ENCODE data around the gene AMN1.

DNA sequence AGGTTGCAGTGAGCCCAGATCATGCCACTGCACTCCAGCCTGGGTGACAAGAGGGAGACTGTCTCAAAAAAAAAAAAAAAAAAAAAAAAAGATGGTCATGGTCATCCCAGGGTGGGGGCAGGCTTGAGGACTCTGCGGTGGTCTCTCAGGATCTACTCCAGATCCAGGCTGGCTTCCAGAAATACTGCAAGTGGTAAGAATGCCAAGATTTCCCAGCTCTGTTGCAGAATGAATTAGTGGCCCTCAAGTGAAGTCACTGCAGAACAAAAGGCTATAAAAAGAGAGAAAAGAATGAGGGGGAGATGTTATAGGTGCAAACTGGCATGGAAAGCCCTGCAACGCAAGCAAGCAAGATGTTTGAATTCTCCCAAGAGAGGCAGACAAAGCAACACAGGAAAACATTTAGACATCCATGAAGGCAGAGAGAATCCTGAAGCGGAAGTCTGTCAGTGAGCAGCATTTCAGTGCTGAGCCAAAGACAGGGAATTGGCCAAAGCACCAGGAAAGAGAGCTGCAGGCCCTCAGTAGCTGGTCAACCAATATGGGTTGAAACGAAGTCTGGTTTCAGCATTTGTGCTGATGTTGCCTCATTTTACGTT, 101.3 kb downstream of the AMN1 start:
- TF ChIP-seq POLR2AphosphoS5 (IDR thresholded peaks at IDR 0.05; ENCODE audit: low read depth, low read length) (no peak), SIN3A (IDR thresholded peaks at IDR 0.05; ENCODE audit: borderline replicate concordance, insufficient read depth, low read length) (no peak), TAF1 (IDR thresholded peaks at IDR 0.05; ENCODE audit: borderline replicate concordance, insufficient read depth, low read length) (no peak)
- TF ChIP-seq, protein P1, sequence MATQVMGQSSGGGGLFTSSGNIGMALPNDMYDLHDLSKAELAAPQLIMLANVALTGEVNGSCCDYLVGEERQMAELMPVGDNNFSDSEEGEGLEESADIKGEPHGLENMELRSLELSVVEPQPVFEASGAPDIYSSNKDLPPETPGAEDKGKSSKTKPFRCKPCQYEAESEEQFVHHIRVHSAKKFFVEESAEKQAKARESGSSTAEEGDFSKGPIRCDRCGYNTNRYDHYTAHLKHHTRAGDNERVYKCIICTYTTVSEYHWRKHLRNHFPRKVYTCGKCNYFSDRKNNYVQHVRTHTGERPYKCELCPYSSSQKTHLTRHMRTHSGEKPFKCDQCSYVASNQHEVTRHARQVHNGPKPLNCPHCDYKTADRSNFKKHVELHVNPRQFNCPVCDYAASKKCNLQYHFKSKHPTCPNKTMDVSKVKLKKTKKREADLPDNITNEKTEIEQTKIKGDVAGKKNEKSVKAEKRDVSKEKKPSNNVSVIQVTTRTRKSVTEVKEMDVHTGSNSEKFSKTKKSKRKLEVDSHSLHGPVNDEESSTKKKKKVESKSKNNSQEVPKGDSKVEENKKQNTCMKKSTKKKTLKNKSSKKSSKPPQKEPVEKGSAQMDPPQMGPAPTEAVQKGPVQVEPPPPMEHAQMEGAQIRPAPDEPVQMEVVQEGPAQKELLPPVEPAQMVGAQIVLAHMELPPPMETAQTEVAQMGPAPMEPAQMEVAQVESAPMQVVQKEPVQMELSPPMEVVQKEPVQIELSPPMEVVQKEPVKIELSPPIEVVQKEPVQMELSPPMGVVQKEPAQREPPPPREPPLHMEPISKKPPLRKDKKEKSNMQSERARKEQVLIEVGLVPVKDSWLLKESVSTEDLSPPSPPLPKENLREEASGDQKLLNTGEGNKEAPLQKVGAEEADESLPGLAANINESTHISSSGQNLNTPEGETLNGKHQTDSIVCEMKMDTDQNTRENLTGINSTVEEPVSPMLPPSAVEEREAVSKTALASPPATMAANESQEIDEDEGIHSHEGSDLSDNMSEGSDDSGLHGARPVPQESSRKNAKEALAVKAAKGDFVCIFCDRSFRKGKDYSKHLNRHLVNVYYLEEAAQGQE (IDR thresholded peaks at IDR 0.05; ENCODE audit: insufficient read depth in 1 of 2, low read depth in 2 of 2, low read length in 2 of 2): no peak

Data from PFSK-1 (cell line).